BJ (cell line): ENCODE data around the gene TOM1L1. TPM values are rescaled to one million over a fixed set of nuclear protein-coding genes. Genes with fewer than 3 reads are reported as not detected.

Experiments used
- CTCF ChIA-PET: fragments of 350-600 bp; formaldehyde crosslinking; extraction: SDS; loops from one replicate; lab custom pipeline; 2021; ENCODE audit warnings: antibody characterized with exemption, inconsistent platforms; lab: Yijun Ruan, JAX
- POLR2A ChIA-PET: fragments of 300-600 bp; sonication (Branson Sonifier 250); formaldehyde crosslinking; extraction: SDS; loops from one replicate; lab custom pipeline; 2021; ENCODE audit warnings: antibody characterized with exemption; lab: Charles Lee
- DNase-seq: peaks from one replicate; pipeline ENCODE4 v3.0.0-alpha.2; 2011; ENCODE audit warnings: low read depth
- H3K27me3 ChIP-seq: 2 replicates; pipeline ENCODE4 v1.6.0; 2011; ENCODE audit warnings: low read length; ENCODE audit not compliant: control insufficient read depth, insufficient read depth
- H3K36me3 ChIP-seq: 2 replicates; pipeline ENCODE4 v1.5.1; 2011; ENCODE audit warnings: low read length; ENCODE audit not compliant: control insufficient read depth, insufficient read depth
- H3K4me3 ChIP-seq: 2 replicates; pipeline ENCODE4 v1.5.1; 2011; ENCODE audit warnings: low read depth, mild to moderate bottlenecking, control low read depth, low read length
- CTCF ChIP-seq: IDR thresholded peaks from 2 replicates; pipeline ENCODE4 v1.5.1; 2011; ENCODE audit warnings: low read depth, mild to moderate bottlenecking, control low read depth, inconsistent platforms, low read length, moderate library complexity; ENCODE audit not compliant: insufficient read depth
- polyA plus RNA-seq: library from polyadenylated mRNA; depleted of rRNA; stranded (reverse); fragments of >200 nt; gene quantifications from 2 replicates; pipeline ENCODE4 v1.2.3, GENCODE V29; 2011

Gene TOM1L1
- polyA plus RNA-seq, 1 experiment = 31.2 TPM

DNA sequence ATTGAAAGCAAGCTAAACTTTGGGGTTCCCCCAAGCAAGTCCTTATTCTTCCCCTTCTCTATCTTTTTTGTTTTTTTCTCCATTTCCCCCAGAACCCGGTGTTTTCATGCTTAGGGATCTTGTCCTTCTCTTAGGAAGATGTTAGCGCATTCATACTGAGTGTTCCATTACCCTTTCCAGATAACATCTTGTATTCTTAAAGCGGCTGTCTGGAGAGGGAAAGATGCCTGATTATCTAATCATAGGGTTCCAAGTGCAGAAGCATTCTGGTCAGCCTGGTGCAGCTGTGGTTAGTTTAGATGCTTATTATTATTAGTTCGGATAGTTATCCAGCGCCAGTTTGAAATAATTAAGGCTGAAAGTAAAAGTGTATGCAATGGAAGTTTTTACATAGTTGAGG is 2.0 kb downstream of the TOM1L1 start:
- ChIA-PET POLR2A (no interaction called here), CTCF (no interaction called here)
- Histone ChIP-seq H3K36me3 (no peaks in the 10 kb centered on the region), H3K27me3 (no peaks in the 10 kb centered on the region; the same call in 1 of the 2 replicates), H3K4me3 (no peak overlapping the region)
- no peak for TF ChIP-seq CTCF
- DNase-seq = no peak

GRCh38 chr17:54903375-54903774 is 2.7 kb downstream of the TOM1L1 start:
- no peak for TF ChIP-seq CTCF
- no peaks in the 10 kb centered on the region for H3K36me3 ChIP-seq
- no peak overlapping the region for H3K4me3 ChIP-seq
- DNase-seq = no peak
- no peaks in the 10 kb centered on the region; the same call in 1 of the 2 replicates for H3K27me3 ChIP-seq
- POLR2A ChIA-PET = no interaction called here
- CTCF ChIA-PET = no interaction called here

GRCh38 chr17:54906683-54907082 is 6.0 kb downstream of the TOM1L1 start:
- no peak overlapping the region for H3K4me3 ChIP-seq
- no peak for TF ChIP-seq CTCF
- H3K36me3 ChIP-seq = no peaks in the 10 kb centered on the region
- no peak for DNase-seq
- ChIA-PET CTCF (no interaction called here), POLR2A (no interaction called here)
- no peaks in the 10 kb centered on the region for H3K27me3 ChIP-seq

DNA sequence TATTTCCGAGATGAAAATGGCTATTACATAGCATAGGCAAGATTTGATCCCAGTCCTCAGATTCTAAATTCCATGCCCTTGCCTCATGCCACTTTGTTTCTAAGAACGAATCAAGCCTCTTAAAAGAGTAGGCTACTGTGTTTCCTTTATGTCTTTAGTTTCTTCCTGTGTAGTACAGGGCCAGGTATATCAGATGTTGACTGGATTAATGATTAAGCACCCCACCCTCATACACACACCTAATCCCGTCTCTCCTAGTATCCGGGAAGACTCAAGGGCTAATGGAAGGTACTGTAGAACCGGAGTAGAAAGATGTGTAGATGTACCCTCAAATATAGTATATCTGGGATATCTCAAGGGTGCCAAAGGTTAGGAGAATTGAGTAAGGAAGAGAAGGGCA is 6.7 kb downstream of the TOM1L1 start:
- Histone ChIP-seq H3K36me3 (no peaks in the 10 kb centered on the region), H3K27me3 (no peaks in the 10 kb centered on the region), H3K4me3 (no peak overlapping the region)
- no peak for TF ChIP-seq CTCF
- no peak for DNase-seq
- POLR2A ChIA-PET = no interaction called here
- CTCF ChIA-PET = no interaction called here

DNA sequence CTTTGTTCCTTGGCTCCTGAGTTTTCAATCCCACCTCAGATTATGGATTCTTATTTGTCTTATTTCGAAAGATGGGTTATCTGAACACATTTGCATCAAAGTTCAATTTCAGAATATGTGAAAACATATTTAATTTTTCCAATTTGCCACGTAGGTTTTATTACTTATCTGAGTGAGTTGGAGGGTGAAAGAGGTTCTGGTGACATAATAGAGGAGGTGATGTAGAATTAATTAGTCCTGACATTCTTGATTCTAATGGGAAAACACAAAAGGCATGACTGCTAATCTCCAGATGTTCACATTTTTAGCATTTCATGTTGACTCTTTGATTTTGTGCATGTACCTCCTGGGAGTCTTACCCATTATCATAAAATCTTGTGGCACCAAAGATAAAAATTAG is 9.1 kb downstream of the TOM1L1 start:
- POLR2A ChIA-PET = no interaction called here
- DNase-seq = no peak
- Histone ChIP-seq H3K4me3 (no peak overlapping the region), H3K36me3 (peaks cover 4% of the 10 kb centered on the region), H3K27me3 (no peaks in the 10 kb centered on the region)
- CTCF ChIA-PET = no interaction called here
- no peak for TF ChIP-seq CTCF
